Measurements from ENCODE around the gene CCR6. TPM values are rescaled to one million over a fixed set of nuclear protein-coding genes. Genes with fewer than 3 reads are reported as not detected.

CCR6 gene
- total and polyA plus RNA-seq, 10 of the 15 experiments (the other 5 are each of a cell fraction or from before 2014, with no cell fraction given), result 2.2 to 7.6 (median 6.7) TPM

GRCh38 chr6:167091026-167091804 lies 31.7 kb upstream of the CCR6 start (continued):
- TF ChIP-seq, protein P1, sequence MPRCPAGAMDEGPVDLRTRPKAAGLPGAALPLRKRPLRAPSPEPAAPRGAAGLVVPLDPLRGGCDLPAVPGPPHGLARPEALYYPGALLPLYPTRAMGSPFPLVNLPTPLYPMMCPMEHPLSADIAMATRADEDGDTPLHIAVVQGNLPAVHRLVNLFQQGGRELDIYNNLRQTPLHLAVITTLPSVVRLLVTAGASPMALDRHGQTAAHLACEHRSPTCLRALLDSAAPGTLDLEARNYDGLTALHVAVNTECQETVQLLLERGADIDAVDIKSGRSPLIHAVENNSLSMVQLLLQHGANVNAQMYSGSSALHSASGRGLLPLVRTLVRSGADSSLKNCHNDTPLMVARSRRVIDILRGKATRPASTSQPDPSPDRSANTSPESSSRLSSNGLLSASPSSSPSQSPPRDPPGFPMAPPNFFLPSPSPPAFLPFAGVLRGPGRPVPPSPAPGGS (IDR thresholded peaks at IDR 0.05; ENCODE audit: borderline replicate concordance, insufficient read depth, low read depth, low read length, poor library complexity, severe bottlenecking), result no peak
- no peak for TF ChIP-seq LARP7 (IDR thresholded peaks at IDR 0.05)
- peak; percentile 27; the same call in 1 of the 2 replicates for TF ChIP-seq ATF7 (IDR thresholded peaks at IDR 0.05; ENCODE audit: low read depth)
- TF ChIP-seq, protein P2, sequence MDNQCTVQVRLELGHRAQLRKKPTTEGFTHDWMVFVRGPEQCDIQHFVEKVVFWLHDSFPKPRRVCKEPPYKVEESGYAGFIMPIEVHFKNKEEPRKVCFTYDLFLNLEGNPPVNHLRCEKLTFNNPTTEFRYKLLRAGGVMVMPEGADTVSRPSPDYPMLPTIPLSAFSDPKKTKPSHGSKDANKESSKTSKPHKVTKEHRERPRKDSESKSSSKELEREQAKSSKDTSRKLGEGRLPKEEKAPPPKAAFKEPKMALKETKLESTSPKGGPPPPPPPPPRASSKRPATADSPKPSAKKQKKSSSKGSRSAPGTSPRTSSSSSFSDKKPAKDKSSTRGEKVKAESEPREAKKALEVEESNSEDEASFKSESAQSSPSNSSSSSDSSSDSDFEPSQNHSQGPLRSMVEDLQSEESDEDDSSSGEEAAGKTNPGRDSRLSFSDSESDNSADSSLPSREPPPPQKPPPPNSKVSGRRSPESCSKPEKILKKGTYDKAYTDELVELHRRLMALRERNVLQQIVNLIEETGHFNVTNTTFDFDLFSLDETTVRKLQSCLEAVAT (IDR thresholded peaks at IDR 0.05), result peak; percentile 47
- TF ChIP-seq MEF2B (IDR thresholded peaks at IDR 0.05; ENCODE audit: partially characterized antibody, poor library complexity, severe bottlenecking), result peak; percentile 25
- TF ChIP-seq, protein P3, sequence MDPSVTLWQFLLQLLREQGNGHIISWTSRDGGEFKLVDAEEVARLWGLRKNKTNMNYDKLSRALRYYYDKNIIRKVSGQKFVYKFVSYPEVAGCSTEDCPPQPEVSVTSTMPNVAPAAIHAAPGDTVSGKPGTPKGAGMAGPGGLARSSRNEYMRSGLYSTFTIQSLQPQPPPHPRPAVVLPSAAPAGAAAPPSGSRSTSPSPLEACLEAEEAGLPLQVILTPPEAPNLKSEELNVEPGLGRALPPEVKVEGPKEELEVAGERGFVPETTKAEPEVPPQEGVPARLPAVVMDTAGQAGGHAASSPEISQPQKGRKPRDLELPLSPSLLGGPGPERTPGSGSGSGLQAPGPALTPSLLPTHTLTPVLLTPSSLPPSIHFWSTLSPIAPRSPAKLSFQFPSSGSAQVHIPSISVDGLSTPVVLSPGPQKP (IDR thresholded peaks at IDR 0.05; ENCODE audit: low read depth, low read length), result no peak
- TF ChIP-seq BHLHE40 (IDR thresholded peaks at IDR 0.05; ENCODE audit: borderline replicate concordance in 1 of 2, low read depth in 2 of 2, low read length in 1 of 2), result peak; percentile 17 to 54; a peak in 3 of 4 replicates
- no peak for TF ChIP-seq FOS (IDR thresholded peaks at IDR 0.05; ENCODE audit: borderline replicate concordance, extremely low read depth, insufficient read length)
- TF ChIP-seq CUX1 (IDR thresholded peaks at IDR 0.05; ENCODE audit: insufficient replicate concordance, low read depth, low read length), result peak; percentile 76
- no peak for TF ChIP-seq CEBPB (IDR thresholded peaks at IDR 0.05; ENCODE audit: borderline replicate concordance in 1 of 2, low read depth in 2 of 2, low read length in 2 of 2)
- no peak for TF ChIP-seq SIX5 (IDR thresholded peaks at IDR 0.05; ENCODE audit: low read depth, low read length, severe bottlenecking)
- 0 out of 2 replicates have a peak, but pooled peaks have one; percentile 9 for TF ChIP-seq MEF2A (IDR thresholded peaks at IDR 0.05; ENCODE audit: insufficient read depth, low read depth, low read length)
- no peak for TF ChIP-seq BRCA1 (IDR thresholded peaks at IDR 0.05; ENCODE audit: low read depth, low read length)
- 0 out of 2 replicates have a peak, but pooled peaks have one; percentile 25 for TF ChIP-seq NR2F1 (conservative IDR thresholded peaks at IDR 0.05)
- TF ChIP-seq FOXK2 (IDR thresholded peaks at IDR 0.05), result peak; percentile 53; the same call in 1 of the 2 replicates
- peak; percentile 94 for TF ChIP-seq SPI1 (IDR thresholded peaks at IDR 0.05; ENCODE audit: borderline replicate concordance, insufficient read depth, low read depth, low read length)
- TF ChIP-seq JUNB (IDR thresholded peaks at IDR 0.05), result no peak
- TF ChIP-seq ZNF217 (IDR thresholded peaks at IDR 0.05), result peak; percentile 64
- peak; percentile 27 to 57; a peak in 2 of 4 replicates for TF ChIP-seq IKZF2 (IDR thresholded peaks at IDR 0.05)

Data from GM12878 (cell line).